HuH-7.5 (cell line): ENCODE measurements around the gene SCN9A.
"Not testable (repeated sequence)": the region's sequence is repeated elsewhere in the genome, so short reads cannot be mapped to it uniquely, and the experiment has no call there.

Source experiments
- DNase-seq: peaks from one replicate; pipeline ENCODE4 v3.0.0; 2011; ENCODE audit warnings: low spot score

Gene SCN9A

DNA sequence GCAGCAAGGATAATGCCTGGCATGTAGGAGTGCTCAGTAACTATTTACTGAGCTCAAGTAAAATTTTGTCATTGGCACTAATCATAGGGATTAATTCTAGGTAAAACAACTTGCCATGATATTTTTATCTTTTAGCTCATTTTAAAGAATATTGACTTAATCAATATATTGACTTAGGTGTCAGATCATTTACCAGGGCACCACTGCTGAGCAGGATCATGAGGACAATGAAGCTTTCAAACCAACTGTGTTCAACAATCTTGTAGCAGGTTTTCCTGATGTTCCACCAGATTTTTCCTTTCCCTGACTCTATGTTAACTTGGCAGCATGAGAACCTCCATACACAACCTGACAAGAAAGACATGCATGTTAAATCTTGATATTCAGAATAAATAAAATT is 133.4 kb downstream of the SCN9A start:
- no peak for DNase-seq

- no peak for DNase-seq
These were observed 135.1 kb downstream of the SCN9A start for GRCh38 chr2:166240387-166241313.

DNA sequence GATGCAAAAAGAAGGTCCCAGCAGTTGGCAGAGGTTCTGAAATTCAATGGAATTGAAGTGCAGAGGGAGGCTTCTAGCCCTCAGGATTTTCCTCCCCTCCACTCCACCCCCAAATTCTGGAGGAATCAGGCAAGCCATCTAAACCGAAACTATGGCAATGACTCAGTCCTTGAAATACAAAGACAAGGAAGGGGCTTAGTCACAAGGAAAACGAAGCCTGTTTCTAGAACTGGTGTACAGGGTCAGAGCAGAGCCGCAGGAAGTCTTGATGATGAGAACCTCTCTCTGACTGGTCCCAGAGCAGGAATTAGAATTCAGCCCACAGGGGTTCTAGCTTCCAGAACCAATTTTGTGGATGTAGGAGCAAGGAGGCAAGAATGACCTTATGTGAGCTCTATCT is 136.2 kb downstream of the SCN9A start:
- DNase-seq, result no peak

DNA sequence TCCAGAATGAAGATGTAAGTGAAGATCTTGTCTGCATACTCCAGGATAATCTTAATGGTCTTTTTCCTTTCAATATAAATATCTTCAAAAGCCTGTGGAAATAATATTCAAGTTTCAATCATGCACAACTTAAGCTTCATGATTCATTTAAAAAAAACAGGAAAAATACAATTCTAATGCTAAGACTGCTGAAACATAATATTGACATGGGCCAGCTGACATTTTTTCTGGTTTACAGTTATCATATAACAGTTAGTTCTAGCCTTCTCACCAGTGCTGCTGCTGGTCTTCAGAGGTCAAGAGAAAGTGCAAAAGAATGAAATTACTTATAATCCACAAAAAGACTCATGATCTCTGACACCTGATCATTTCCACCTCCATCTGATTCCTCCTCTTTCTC is 137.6 kb downstream of the SCN9A start:
- DNase-seq, result no peak

GRCh38 chr2:166234112-166234846 is 141.5 kb downstream of the SCN9A start:
- no peak for DNase-seq

GRCh38 chr2:166233244-166233643 is 142.5 kb downstream of the SCN9A start:
- no peak for DNase-seq

GRCh38 chr2:166230724-166231070 is 145.0 kb downstream of the SCN9A start:
- no peak for DNase-seq

GRCh38 chr2:166230024-166230723 is 145.6 kb downstream of the SCN9A start:
- DNase-seq, result no peak

DNA sequence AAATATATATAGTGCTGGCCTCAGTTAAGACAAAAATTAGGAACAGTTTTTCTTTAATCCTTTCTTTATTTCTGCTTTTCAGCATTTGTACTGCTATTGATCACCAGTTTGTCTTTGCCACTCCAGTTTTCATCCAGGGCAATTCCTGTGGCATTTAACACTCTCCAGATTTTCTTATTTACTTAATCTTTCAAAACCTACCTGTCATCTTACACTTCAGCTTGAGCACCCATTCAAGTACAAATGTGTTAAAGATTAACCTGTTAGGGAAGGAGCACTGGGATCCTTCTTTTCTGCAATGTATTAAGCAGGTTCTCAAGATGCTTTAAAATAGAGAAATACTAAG is 146.1 kb downstream of the SCN9A start:
- DNase-seq, result peak; percentile 21

DNA sequence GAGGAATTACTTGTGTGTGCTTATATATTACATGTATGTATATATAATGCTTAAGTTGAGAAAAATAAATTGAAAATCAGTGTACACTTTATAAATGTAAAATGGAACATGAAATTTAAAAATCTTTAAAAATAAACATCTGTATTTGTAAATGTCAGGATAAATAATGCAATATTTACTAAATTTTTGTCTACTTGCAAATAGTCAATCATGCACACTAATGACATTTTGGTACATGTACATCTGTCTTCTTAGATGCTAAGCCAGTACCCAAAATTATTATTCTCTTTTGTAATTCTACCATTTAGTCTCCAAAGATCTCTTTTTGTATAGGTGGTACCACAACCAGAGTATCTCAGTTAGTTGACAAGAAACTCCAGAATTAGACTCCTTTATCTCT is 151.5 kb downstream of the SCN9A start:
- no peak for DNase-seq

- DNase-seq, result no peak
These were observed 152.4 kb downstream of the SCN9A start for GRCh38 chr2:166223298-166223697.

DNA sequence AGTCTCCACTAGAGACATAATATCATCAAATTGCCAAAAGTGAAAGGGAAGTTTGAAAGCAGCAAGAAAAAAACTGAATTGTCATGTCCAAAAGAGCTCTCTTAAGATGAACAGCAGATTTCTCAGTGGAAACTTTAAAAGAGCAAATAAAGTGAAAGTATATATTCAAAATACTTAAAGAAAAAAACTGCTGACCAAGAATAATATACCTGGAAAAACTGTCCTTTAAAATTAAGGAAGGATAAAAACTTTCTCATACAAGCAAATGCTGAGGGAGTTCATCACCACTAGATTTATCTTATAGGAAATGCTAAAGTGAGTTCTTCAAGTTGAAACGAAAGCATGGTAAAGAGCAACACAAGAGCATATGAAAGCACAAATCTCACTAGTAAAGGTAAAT is 164.7 kb downstream of the SCN9A start:
- no peak for DNase-seq

DNA sequence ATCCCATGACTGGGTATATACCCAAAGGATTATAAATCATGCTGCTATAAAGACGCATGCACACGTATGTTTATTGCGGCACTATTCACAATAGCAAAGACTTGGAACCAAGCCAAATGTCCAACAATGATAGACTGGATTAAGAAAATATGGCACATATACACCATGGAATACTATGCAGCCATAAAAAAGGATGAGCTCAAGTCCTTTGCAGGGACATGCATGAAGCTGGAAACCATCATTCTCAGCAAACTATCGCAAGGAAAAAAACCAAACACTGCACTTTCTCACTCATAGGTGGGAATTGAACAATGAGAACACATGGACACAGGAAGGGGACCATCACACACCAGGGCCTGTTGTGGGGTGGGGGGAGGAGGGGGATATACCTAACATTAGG is 165.8 kb downstream of the SCN9A start:
- DNase-seq, result not testable (repeated sequence)

GRCh38 chr2:166209367-166209766 is 166.4 kb downstream of the SCN9A start:
- DNase-seq, result not testable (repeated sequence)

GRCh38 chr2:166206153-166206552 is 169.6 kb downstream of the SCN9A start:
- not testable (repeated sequence) for DNase-seq

- DNase-seq, result no peak
These were observed 173.0 kb downstream of the SCN9A start for GRCh38 chr2:166202778-166203177.

DNA sequence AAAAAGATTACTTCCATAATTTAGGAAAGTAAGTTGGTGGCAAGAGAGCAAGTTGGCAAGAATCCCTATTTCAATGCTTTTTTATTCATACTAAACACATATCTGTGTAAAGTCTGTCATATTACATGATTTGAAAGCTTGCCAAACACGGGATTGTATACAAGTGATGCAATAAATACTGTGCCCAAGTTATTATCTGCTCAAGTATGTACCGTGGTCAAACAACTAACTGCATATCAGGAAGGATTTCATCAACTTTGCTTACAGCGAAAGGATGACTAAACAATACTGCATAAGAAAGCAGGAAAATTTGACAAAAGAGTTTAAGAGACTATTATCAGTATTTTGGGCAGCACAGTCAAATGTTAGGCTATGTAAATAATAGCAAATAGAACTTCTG is 178.3 kb downstream of the SCN9A start:
- peak; percentile 14 for DNase-seq

DNA sequence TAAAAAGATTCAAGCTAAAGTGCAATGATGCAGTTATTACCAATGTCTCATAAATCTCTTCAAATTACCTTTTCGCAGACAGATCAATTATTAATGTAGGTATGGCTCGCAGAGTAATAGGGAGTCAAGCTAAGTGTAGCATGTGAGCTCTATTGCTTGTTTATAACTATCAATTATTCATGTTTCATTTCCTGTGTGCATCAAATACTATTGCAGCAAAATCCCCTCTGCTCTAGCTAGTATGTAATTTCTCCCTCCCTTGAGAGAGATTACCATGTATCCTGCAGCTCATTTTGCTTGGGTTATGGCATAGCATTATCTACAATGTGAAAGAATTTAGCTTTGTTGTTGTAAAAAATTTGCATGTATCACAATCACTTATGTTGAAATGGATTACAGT is 182.3 kb downstream of the SCN9A start:
- no peak for DNase-seq

GRCh38 chr2:166188084-166188483 is 187.7 kb downstream of the SCN9A start:
- no peak for DNase-seq

- no peak for DNase-seq
These were observed 191.0 kb downstream of the SCN9A start for GRCh38 chr2:166184789-166185188.

GRCh38 chr2:166181813-166182154 is 194.0 kb downstream of the SCN9A start:
- DNase-seq, result no peak

GRCh38 chr2:166180951-166181812 is 194.6 kb downstream of the SCN9A start:
- DNase-seq, result peak; percentile 22
